ENCODE results near the gene WDR11. TPM values are rescaled to one million over a fixed set of nuclear protein-coding genes. Genes with fewer than 3 reads are reported as not detected.

WDR11 gene
- total RNA-seq (2014; rRNA removed; shearing (Covaris generic); ENCODE audit: low replicate concordance), result 46.8 and 73.2 TPM in 2 replicates

- Histone ChIP-seq H3K9ac (ENCODE audit: low read length) (peak within 1 kb of the TSS; percentile 87), H3K79me2 (ENCODE audit: low read length) (peaks cover 57% of the 10 kb centered on the region), H3K9me3 (ENCODE audit: low read length) (no peaks in the 10 kb centered on the region), H2AFZ (ENCODE audit: low read length) (peak within 1 kb of the TSS; percentile 98), H3K4me3 (ENCODE audit: low read length) (peak within 1 kb of the TSS; percentile 93), H3K27ac (ENCODE audit: low read length) (peak within 1 kb of the TSS; percentile 29; the same call in 1 of the 2 replicates), H3K27me3 (ENCODE audit: low read length) (no peaks in the 10 kb centered on the region), H3K4me2 (ENCODE audit: low read depth, low read length, poor library complexity, severe bottlenecking) (peak within 1 kb of the TSS; percentile 97), H3K36me3 (ENCODE audit: insufficient read depth, low read length) (peaks cover 25% of the 10 kb centered on the region), H3K4me1 (ENCODE audit: low read length) (peaks cover 16% of the 10 kb centered on the region), H3K9me2 (replicated peaks; ENCODE audit: insufficient read depth, low read length) (no peaks in the 10 kb centered on the region), H4K20me1 (ENCODE audit: insufficient read depth, low read depth, low read length) (no peaks in the 10 kb centered on the region)
- DNase-seq, result peak; percentile 89
Observed at GRCh38 chr10:120850911-120851865, at the start of gene WDR11. Gene WDR11 (plus strand): TSS chr10:120851362. CDS start chr10:120851421, 59 bp downstream.

- no peaks in the 10 kb centered on the region for H3K27me3 ChIP-seq (ENCODE audit: low read length)
- no peak for DNase-seq
- H4K20me1 ChIP-seq (ENCODE audit: insufficient read depth, low read depth, low read length), result no peaks in the 10 kb centered on the region
- no peaks in the 10 kb centered on the region for H3K9me2 ChIP-seq (replicated peaks; ENCODE audit: insufficient read depth, low read length)
- no peaks in the 10 kb centered on the region for H3K36me3 ChIP-seq (ENCODE audit: insufficient read depth, low read length)
- H2AFZ ChIP-seq (ENCODE audit: low read length), result no peak overlapping the region
- H3K9ac ChIP-seq (ENCODE audit: low read length), result no peak overlapping the region
- H3K9me3 ChIP-seq (ENCODE audit: low read length), result no peaks in the 10 kb centered on the region
- no peak overlapping the region for H3K4me3 ChIP-seq (ENCODE audit: low read length)
- H3K4me1 ChIP-seq (ENCODE audit: low read length), result no peaks in the 10 kb centered on the region
- H3K4me2 ChIP-seq (ENCODE audit: low read depth, low read length, poor library complexity, severe bottlenecking), result no peak overlapping the region
- no peak overlapping the region for H3K27ac ChIP-seq (ENCODE audit: low read length)
- no peaks in the 10 kb centered on the region for H3K79me2 ChIP-seq (ENCODE audit: low read length)
Observed at GRCh38 chr10:120802935-120803334, 48.2 kb upstream of the WDR11 start.

- H3K9me3 ChIP-seq (ENCODE audit: low read length), result no peaks in the 10 kb centered on the region
- no peak overlapping the region for H3K27ac ChIP-seq (ENCODE audit: low read length)
- no peak for DNase-seq
Observed at GRCh38 chr10:120803972-120804371, 47.2 kb upstream of the WDR11 start.

GRCh38 chr10:120805014-120805812, 45.9 kb upstream of the WDR11 start:
- no peaks in the 10 kb centered on the region for H3K36me3 ChIP-seq (ENCODE audit: insufficient read depth, low read length)
- DNase-seq, result no peak
- no peak overlapping the region for H3K4me3 ChIP-seq (ENCODE audit: low read length)
- no peaks in the 10 kb centered on the region for H3K27me3 ChIP-seq (ENCODE audit: low read length)
- no peak overlapping the region for H2AFZ ChIP-seq (ENCODE audit: low read length)
- H3K9me3 ChIP-seq (ENCODE audit: low read length), result no peaks in the 10 kb centered on the region
- H3K27ac ChIP-seq (ENCODE audit: low read length), result no peak overlapping the region
- no peak overlapping the region for H3K4me2 ChIP-seq (ENCODE audit: low read depth, low read length, poor library complexity, severe bottlenecking)
- H3K9me2 ChIP-seq (replicated peaks; ENCODE audit: insufficient read depth, low read length), result no peaks in the 10 kb centered on the region
- no peaks in the 10 kb centered on the region for H3K79me2 ChIP-seq (ENCODE audit: low read length)
- H4K20me1 ChIP-seq (ENCODE audit: insufficient read depth, low read depth, low read length), result no peaks in the 10 kb centered on the region
- no peak overlapping the region for H3K9ac ChIP-seq (ENCODE audit: low read length)
- H3K4me1 ChIP-seq (ENCODE audit: low read length), result no peaks in the 10 kb centered on the region

More at GRCh38 chr10:120803972-120804371, 47.2 kb upstream of the WDR11 start:
- Histone ChIP-seq H3K36me3 (ENCODE audit: insufficient read depth, low read length) (no peaks in the 10 kb centered on the region), H3K4me2 (ENCODE audit: low read depth, low read length, poor library complexity, severe bottlenecking) (no peak overlapping the region), H3K79me2 (ENCODE audit: low read length) (no peaks in the 10 kb centered on the region), H3K9ac (ENCODE audit: low read length) (no peak overlapping the region), H4K20me1 (ENCODE audit: insufficient read depth, low read depth, low read length) (no peaks in the 10 kb centered on the region), H3K27me3 (ENCODE audit: low read length) (no peaks in the 10 kb centered on the region), H3K4me3 (ENCODE audit: low read length) (no peak overlapping the region), H2AFZ (ENCODE audit: low read length) (no peak overlapping the region), H3K9me2 (replicated peaks; ENCODE audit: insufficient read depth, low read length) (no peaks in the 10 kb centered on the region), H3K4me1 (ENCODE audit: low read length) (no peaks in the 10 kb centered on the region)

GRCh38 chr10:120806081-120806480, 45.1 kb upstream of the WDR11 start:
- Histone ChIP-seq H3K9me3 (ENCODE audit: low read length) (no peaks in the 10 kb centered on the region), H3K27me3 (ENCODE audit: low read length) (no peaks in the 10 kb centered on the region), H4K20me1 (ENCODE audit: insufficient read depth, low read depth, low read length) (no peaks in the 10 kb centered on the region), H3K4me2 (ENCODE audit: low read depth, low read length, poor library complexity, severe bottlenecking) (no peak overlapping the region), H3K9me2 (replicated peaks; ENCODE audit: insufficient read depth, low read length) (no peaks in the 10 kb centered on the region), H3K27ac (ENCODE audit: low read length) (no peak overlapping the region), H3K4me1 (ENCODE audit: low read length) (no peaks in the 10 kb centered on the region), H3K4me3 (ENCODE audit: low read length) (no peak overlapping the region), H3K36me3 (ENCODE audit: insufficient read depth, low read length) (no peaks in the 10 kb centered on the region), H3K79me2 (ENCODE audit: low read length) (no peaks in the 10 kb centered on the region), H2AFZ (ENCODE audit: low read length) (no peak overlapping the region), H3K9ac (ENCODE audit: low read length) (no peak overlapping the region)
- DNase-seq, result no peak

GRCh38 chr10:120810298-120810697, 40.9 kb upstream of the WDR11 start:
- no peak overlapping the region for H2AFZ ChIP-seq (ENCODE audit: low read length)
- no peak overlapping the region for H3K9ac ChIP-seq (ENCODE audit: low read length)
- H3K9me2 ChIP-seq (replicated peaks; ENCODE audit: insufficient read depth, low read length), result no peaks in the 10 kb centered on the region

GRCh38 chr10:120813085-120813484, 38.1 kb upstream of the WDR11 start:
- no peak overlapping the region for H2AFZ ChIP-seq (ENCODE audit: low read length)
- no peaks in the 10 kb centered on the region for H3K4me1 ChIP-seq (ENCODE audit: low read length)
- H3K4me2 ChIP-seq (ENCODE audit: low read depth, low read length, poor library complexity, severe bottlenecking), result no peak overlapping the region
- no peaks in the 10 kb centered on the region for H3K36me3 ChIP-seq (ENCODE audit: insufficient read depth, low read length)
- H3K4me3 ChIP-seq (ENCODE audit: low read length), result no peak overlapping the region
- no peaks in the 10 kb centered on the region for H3K79me2 ChIP-seq (ENCODE audit: low read length)
- H3K27ac ChIP-seq (ENCODE audit: low read length), result no peak overlapping the region
- H3K9me3 ChIP-seq (ENCODE audit: low read length), result no peaks in the 10 kb centered on the region
- no peak for DNase-seq
- H3K9ac ChIP-seq (ENCODE audit: low read length), result no peak overlapping the region
- no peaks in the 10 kb centered on the region for H4K20me1 ChIP-seq (ENCODE audit: insufficient read depth, low read depth, low read length)
- no peaks in the 10 kb centered on the region for H3K9me2 ChIP-seq (replicated peaks; ENCODE audit: insufficient read depth, low read length)
- H3K27me3 ChIP-seq (ENCODE audit: low read length), result no peaks in the 10 kb centered on the region

More at GRCh38 chr10:120810298-120810697, 40.9 kb upstream of the WDR11 start:
- Histone ChIP-seq H3K79me2 (ENCODE audit: low read length) (no peaks in the 10 kb centered on the region), H3K4me2 (ENCODE audit: low read depth, low read length, poor library complexity, severe bottlenecking) (no peak overlapping the region), H3K9me3 (ENCODE audit: low read length) (no peaks in the 10 kb centered on the region), H3K27ac (ENCODE audit: low read length) (no peak overlapping the region), H3K4me3 (ENCODE audit: low read length) (no peak overlapping the region), H3K27me3 (ENCODE audit: low read length) (no peaks in the 10 kb centered on the region), H4K20me1 (ENCODE audit: insufficient read depth, low read depth, low read length) (no peaks in the 10 kb centered on the region), H3K4me1 (ENCODE audit: low read length) (no peaks in the 10 kb centered on the region), H3K36me3 (ENCODE audit: insufficient read depth, low read length) (no peaks in the 10 kb centered on the region)
- no peak for DNase-seq

- Histone ChIP-seq H2AFZ (ENCODE audit: low read length) (no peak overlapping the region), H3K9me2 (replicated peaks; ENCODE audit: insufficient read depth, low read length) (no peaks in the 10 kb centered on the region), H3K79me2 (ENCODE audit: low read length) (no peaks in the 10 kb centered on the region), H4K20me1 (ENCODE audit: insufficient read depth, low read depth, low read length) (0 out of 2 replicates have a peak, but pooled peaks cover 3% of the 10 kb centered on the region), H3K4me2 (ENCODE audit: low read depth, low read length, poor library complexity, severe bottlenecking) (no peak overlapping the region), H3K36me3 (ENCODE audit: insufficient read depth, low read length) (no peaks in the 10 kb centered on the region), H3K9me3 (ENCODE audit: low read length) (no peaks in the 10 kb centered on the region), H3K4me1 (ENCODE audit: low read length) (no peaks in the 10 kb centered on the region), H3K27me3 (ENCODE audit: low read length) (no peaks in the 10 kb centered on the region), H3K27ac (ENCODE audit: low read length) (no peak overlapping the region), H3K4me3 (ENCODE audit: low read length) (no peak overlapping the region), H3K9ac (ENCODE audit: low read length) (no peak overlapping the region)
- DNase-seq, result no peak
Observed at GRCh38 chr10:120818301-120818700, 32.9 kb upstream of the WDR11 start.
